GM19452 (cell line): ENCODE results near the gene GAREM1.

Experiments
- ATAC-seq: cut with Tn5 transposase; IDR thresholded peaks from one replicate; pipeline ENCODE4 v1.9.1; 2021; ENCODE audit not compliant: unreplicated experiment

GAREM1 gene

GRCh38 chr18:32459361-32460101, 11.2 kb downstream of the GAREM1 start:
- no peak for ATAC-seq

- ATAC-seq: no peak
These were observed 15.3 kb downstream of the GAREM1 start for GRCh38 chr18:32455361-32455760.

- ATAC-seq: no peak
These were observed 16.1 kb downstream of the GAREM1 start for GRCh38 chr18:32454593-32454992.

GRCh38 chr18:32450874-32451273, 19.8 kb downstream of the GAREM1 start:
- no peak for ATAC-seq

- no peak for ATAC-seq
These were observed 20.5 kb downstream of the GAREM1 start for GRCh38 chr18:32450026-32450691.

GRCh38 chr18:32446780-32447179, 23.9 kb downstream of the GAREM1 start:
- ATAC-seq: no peak

GRCh38 chr18:32445846-32446245, 24.8 kb downstream of the GAREM1 start:
- ATAC-seq: no peak

- no peak for ATAC-seq
These were observed 26.9 kb downstream of the GAREM1 start for GRCh38 chr18:32443706-32444215.

GRCh38 chr18:32443033-32443705, 27.5 kb downstream of the GAREM1 start:
- ATAC-seq: no peak

GRCh38 chr18:32442575-32442974, 28.1 kb downstream of the GAREM1 start:
- no peak for ATAC-seq

GRCh38 chr18:32441533-32441932, 29.1 kb downstream of the GAREM1 start:
- ATAC-seq: no peak

GRCh38 chr18:32440518-32440917, 30.2 kb downstream of the GAREM1 start:
- no peak for ATAC-seq

- no peak for ATAC-seq
These were observed 30.9 kb downstream of the GAREM1 start for GRCh38 chr18:32439802-32440201.

- ATAC-seq: no peak
These were observed 31.4 kb downstream of the GAREM1 start for GRCh38 chr18:32439241-32439640.

- no peak for ATAC-seq
These were observed 32.5 kb downstream of the GAREM1 start for GRCh38 chr18:32438173-32438572.

GRCh38 chr18:32437100-32437834, 33.4 kb downstream of the GAREM1 start:
- no peak for ATAC-seq

GRCh38 chr18:32435631-32436500, 34.8 kb downstream of the GAREM1 start:
- no peak for ATAC-seq

- no peak for ATAC-seq
These were observed 38.9 kb downstream of the GAREM1 start for GRCh38 chr18:32431753-32432152.

GRCh38 chr18:32429402-32429801, 41.3 kb downstream of the GAREM1 start:
- ATAC-seq: no peak
